Measurements from ENCODE around the gene CDH1. TPM values are rescaled to one million over a fixed set of nuclear protein-coding genes. Genes with fewer than 3 reads are reported as not detected.

The CDH1 gene
- total RNA-seq, 4 donors from 2014 or later = 0.26 to 30.0 (median 2.6) TPM

DNA sequence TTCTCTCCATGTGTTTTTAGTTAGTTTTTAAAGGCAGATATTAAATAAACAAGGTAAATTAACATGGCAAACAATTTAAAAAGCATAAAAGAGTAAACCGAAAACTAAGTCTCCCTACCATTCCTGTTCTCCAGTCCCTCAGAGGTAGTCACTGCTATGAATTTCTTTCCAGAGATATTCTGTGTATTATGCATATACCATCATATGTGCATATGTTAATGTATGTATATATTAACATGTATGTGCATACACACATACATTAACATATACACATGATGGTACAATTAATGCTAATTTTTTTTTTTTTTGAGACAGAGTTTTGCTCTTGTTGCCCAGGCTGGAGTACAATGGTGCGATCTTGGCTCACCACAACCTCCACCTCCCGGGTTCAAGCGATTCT is 138.8 kb downstream of the CDH1 start:
- H3K4me3 ChIP-seq = no peak overlapping the region
- no peak overlapping the region for H3K27ac ChIP-seq
- H3K9me3 ChIP-seq = no peaks in the 10 kb centered on the region
- no peaks in the 10 kb centered on the region for H3K27me3 ChIP-seq
- no peaks in the 10 kb centered on the region for H3K36me3 ChIP-seq
- DNase-seq = no peak
- intact Hi-C loops (cut with DNase I; ENCODE audit: low total_unique reads) = no loop called here
- no peaks in the 10 kb centered on the region for H3K4me1 ChIP-seq
- TF ChIP-seq, protein P1, sequence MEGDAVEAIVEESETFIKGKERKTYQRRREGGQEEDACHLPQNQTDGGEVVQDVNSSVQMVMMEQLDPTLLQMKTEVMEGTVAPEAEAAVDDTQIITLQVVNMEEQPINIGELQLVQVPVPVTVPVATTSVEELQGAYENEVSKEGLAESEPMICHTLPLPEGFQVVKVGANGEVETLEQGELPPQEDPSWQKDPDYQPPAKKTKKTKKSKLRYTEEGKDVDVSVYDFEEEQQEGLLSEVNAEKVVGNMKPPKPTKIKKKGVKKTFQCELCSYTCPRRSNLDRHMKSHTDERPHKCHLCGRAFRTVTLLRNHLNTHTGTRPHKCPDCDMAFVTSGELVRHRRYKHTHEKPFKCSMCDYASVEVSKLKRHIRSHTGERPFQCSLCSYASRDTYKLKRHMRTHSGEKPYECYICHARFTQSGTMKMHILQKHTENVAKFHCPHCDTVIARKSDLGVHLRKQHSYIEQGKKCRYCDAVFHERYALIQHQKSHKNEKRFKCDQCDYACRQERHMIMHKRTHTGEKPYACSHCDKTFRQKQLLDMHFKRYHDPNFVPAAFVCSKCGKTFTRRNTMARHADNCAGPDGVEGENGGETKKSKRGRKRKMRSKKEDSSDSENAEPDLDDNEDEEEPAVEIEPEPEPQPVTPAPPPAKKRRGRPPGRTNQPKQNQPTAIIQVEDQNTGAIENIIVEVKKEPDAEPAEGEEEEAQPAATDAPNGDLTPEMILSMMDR (IDR thresholded peaks at IDR 0.05) = no peak
- no peak for TF ChIP-seq POLR2A (IDR thresholded peaks at IDR 0.05)

DNA sequence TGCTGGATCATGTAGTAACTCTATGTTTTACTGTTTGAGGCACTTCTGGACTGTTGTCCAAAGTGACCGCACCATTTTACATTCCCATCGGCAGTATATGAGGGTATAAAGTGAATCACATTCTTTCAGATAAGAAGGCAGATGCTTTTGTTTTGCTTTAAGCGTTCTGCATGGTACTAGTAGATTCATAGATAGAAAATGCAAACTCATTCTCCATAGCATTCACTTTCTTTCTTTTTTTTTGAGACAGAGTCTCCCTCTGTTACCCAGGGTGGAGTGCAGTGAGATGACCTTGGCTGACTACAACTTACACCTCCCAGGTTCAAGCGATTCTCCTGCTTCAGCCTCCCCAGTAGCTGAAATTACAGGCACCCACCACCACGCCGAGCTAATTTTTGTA is 146.6 kb downstream of the CDH1 start:
- TF ChIP-seq, protein P1 (IDR thresholded peaks at IDR 0.05) = no peak
- no peak for TF ChIP-seq POLR2A (IDR thresholded peaks at IDR 0.05)
- H3K4me3 ChIP-seq = no peak overlapping the region
- H3K27ac ChIP-seq = no peak overlapping the region
- no peaks in the 10 kb centered on the region for H3K4me1 ChIP-seq
- intact Hi-C loops (cut with DNase I; ENCODE audit: low total_unique reads) = no loop called here
- no peaks in the 10 kb centered on the region for H3K9me3 ChIP-seq
- H3K27me3 ChIP-seq = no peaks in the 10 kb centered on the region
- DNase-seq = no peak
- no peaks in the 10 kb centered on the region for H3K36me3 ChIP-seq

DNA sequence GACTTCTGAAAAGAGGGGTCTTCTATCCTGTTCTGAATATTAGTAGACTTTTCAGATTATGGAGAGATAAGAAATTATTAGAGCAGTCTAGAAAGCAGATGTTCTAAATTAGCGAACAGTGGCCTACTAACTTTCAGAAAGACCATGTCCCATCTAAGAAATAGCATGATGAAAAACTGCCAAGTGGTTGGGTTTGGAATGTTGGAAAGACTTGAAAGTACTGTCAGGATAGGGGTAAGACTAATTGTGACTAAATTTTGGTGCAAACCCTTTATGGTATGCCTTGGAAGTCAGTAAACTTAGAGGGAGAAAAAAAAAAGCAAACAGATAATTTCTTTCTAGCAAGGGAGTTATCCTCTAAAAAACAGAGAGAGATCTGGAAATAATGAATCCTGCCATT is 147.3 kb downstream of the CDH1 start:
- no peaks in the 10 kb centered on the region for H3K36me3 ChIP-seq
- no peaks in the 10 kb centered on the region for H3K4me1 ChIP-seq
- H3K9me3 ChIP-seq = no peaks in the 10 kb centered on the region
- no peak for DNase-seq
- intact Hi-C loops (cut with DNase I; ENCODE audit: low total_unique reads) = no loop called here
- no peak for TF ChIP-seq POLR2A (IDR thresholded peaks at IDR 0.05)
- TF ChIP-seq, protein P1 (IDR thresholded peaks at IDR 0.05) = no peak
- peak overlapping the region; percentile 26 to 45 for H3K27ac ChIP-seq
- H3K4me3 ChIP-seq = no peak overlapping the region
- no peaks in the 10 kb centered on the region for H3K27me3 ChIP-seq

Small RNA genes lying within 50 kb of the gene (small RNA-seq; reads per million reads assigned to genes)
- not detected for gene RNA5SP429

Other genes with a start within 250 kb of the CDH1 start
- 10 to 100 TPM; 19.1 to 81.4 (median 31.9) TPM for gene ZFP90, start 198.0 kb upstream of the CDH1 start, total RNA-seq
- gene CDH3, start 92.0 kb upstream of the CDH1 start, total RNA-seq = 10 to 100 TPM in 2 of 4 donors, 1 to 10 TPM in 2; 5.1 to 55.3 (median 18.9) TPM
- 10 to 100 TPM; 21.5 to 44.9 (median 37.5) TPM for gene TANGO6, start 106.2 kb downstream of the CDH1 start, total RNA-seq

Measured in uterus (tissue), 4 donors.